ENCODE results near the gene PSIP1.
A peak's percentile ranks its signal among the peaks of the same experiment; 100 is the strongest.

GRCh38 chr9:15552636-15553527, 42.1 kb upstream of the PSIP1 start, which contains the start of gene CCDC171:
- peak in 2 of 4 experiments; percentile 12 to 13 for TF ChIP-seq CTCF (IDR thresholded peaks at IDR 0.05)
- peak; percentile 44 for TF ChIP-seq POLR2AphosphoS5 (IDR thresholded peaks at IDR 0.05)

Measured in gastroesophageal sphincter (tissue), 3 donors.